Keratinocyte (primary cell): ENCODE results near the gene NFYC.

Experiments
- CTCF ChIP-seq, 3 experiments: IDR thresholded peaks in 1 of 3; conservative IDR thresholded peaks in 1 of 3; optimal IDR thresholded peaks in 1 of 3; 2 replicates in 2 of 3; 3 replicates in 1 of 3; pipeline versions ENCODE3 to v1.5.1; 2011; ENCODE audit warnings: low read length in 3 of 3, mild to moderate bottlenecking in 3 of 3, moderate library complexity in 2 of 3, control low read depth in 1 of 3, inconsistent platforms in 1 of 3; ENCODE audit not compliant: insufficient read depth in 2 of 3; ENCODE audit errors: extremely low read depth in 1 of 3
- EZH2 ChIP-seq: IDR thresholded peaks from one replicate; pipeline ENCODE4 v1.6.1; 2012; ENCODE audit warnings: inconsistent platforms, mild to moderate bottlenecking, low read length, moderate library complexity

GRCh38 chr1:40760984-40761383 lies 69.5 kb downstream of the NFYC start:
- no peak for TF ChIP-seq CTCF (optimal IDR thresholded peaks at IDR 0.05 in 1 of 3, IDR thresholded peaks at IDR 0.05 in 1 of 3, conservative IDR thresholded peaks at IDR 0.05 in 1 of 3; ENCODE audit: extremely low read depth in 1 of 3, insufficient read depth in 2 of 3, low read length in 3 of 3)
- TF ChIP-seq EZH2, result no peak
